Stomach smooth muscle (tissue), 2 donors: ENCODE data around the gene GPRASP2.
"Not testable (repeated sequence)": the region's sequence is repeated elsewhere in the genome, so short reads cannot be mapped to it uniquely, and the experiment has no call there.

Source experiments
- H3K27ac ChIP-seq: one replicate; pipeline ENCODE4 v1.7.0; 2013; ENCODE audit warnings: mild to moderate bottlenecking, low read length, inconsistent platforms
- H3K27me3 ChIP-seq, 2 donors: one replicate each; pipeline ENCODE4 v1.7.0; 2013; ENCODE audit warnings: low read length in 2 of 2; ENCODE audit not compliant: insufficient read depth in 2 of 2, control insufficient read depth in 1 of 2
- H3K36me3 ChIP-seq, 2 donors: one replicate each; pipeline ENCODE4 v1.7.0; 2013; ENCODE audit warnings: low read length in 2 of 2; ENCODE audit not compliant: control insufficient read depth in 2 of 2, insufficient read depth in 2 of 2
- H3K4me1 ChIP-seq: one replicate; pipeline ENCODE4 v1.7.0; 2013; ENCODE audit warnings: low read length; ENCODE audit not compliant: control insufficient read depth, insufficient read depth
- H3K4me3 ChIP-seq, 2 donors: one replicate each; pipeline ENCODE4 v1.7.0; 2013; ENCODE audit warnings: low read length in 2 of 2
- H3K9ac ChIP-seq, 2 donors: one replicate each; pipeline ENCODE4 v1.7.0; 2013; ENCODE audit warnings: low read length in 2 of 2, mild to moderate bottlenecking in 1 of 2
- H3K9me3 ChIP-seq, 2 donors: one replicate each; pipeline ENCODE4 v1.7.0; 2013; ENCODE audit warnings: low read length in 2 of 2; ENCODE audit not compliant: control insufficient read depth in 2 of 2
- donor health status: healthy.
- donor health status: Pancreatic carcinoma.

Gene GPRASP2

DNA sequence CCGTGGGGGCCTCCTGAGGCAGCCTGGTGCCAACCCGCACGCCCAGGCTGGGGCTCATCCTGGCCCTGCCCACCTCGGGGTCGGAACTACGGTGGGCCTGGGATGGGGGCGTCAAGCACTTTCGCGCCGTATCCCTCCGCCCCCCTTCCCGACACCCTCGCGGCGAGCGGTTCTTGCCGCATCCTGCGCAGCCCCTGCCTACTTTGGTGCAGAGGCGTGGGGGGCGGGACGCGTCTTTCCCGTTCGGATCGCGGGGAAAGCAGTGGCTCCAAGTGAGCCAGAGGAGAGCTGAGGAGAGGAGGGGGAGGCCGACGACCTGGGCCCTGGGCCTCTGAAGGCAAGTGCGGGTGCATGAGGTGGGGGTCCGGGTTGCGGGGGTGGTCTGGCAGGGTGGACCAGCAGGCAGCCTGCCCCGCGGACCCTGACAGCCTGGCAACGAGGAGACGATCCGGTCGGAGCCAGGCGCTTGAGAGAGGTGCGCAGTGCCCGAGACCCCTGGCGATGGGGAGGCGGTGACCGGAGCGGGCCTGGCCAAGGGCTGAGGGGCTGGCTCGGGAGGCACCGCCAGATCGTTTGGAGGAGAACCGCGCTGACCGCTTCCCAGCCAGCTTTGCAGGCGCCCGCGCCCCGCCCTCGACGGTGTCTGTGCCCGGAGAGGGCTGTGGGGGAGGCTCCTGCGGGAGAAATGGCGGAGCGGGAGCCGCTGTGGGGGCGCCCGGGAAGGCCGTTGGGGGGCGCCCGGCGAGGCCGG, at the start of gene GPRASP2:
TSS of gene GPRASP2 (plus strand) at position 233 of the 751 bp plus-strand sequence. CDS start 2,422 bp downstream, outside the sequence.
- Histone ChIP-seq H3K36me3 (no peaks in the 10 kb centered on the region), H3K9me3 (no peaks in the 10 kb centered on the region), H3K4me1 (peaks cover 6% of the 10 kb centered on the region), H3K27me3 (peaks cover 0 to 8% of the 10 kb centered on the region in 2 donors), H3K4me3 (peak within 1 kb of the TSS; percentile 68 to 79), H3K9ac (peak within 1 kb of the TSS; percentile 81 to 93), H3K27ac (peak within 1 kb of the TSS; percentile 85)

DNA sequence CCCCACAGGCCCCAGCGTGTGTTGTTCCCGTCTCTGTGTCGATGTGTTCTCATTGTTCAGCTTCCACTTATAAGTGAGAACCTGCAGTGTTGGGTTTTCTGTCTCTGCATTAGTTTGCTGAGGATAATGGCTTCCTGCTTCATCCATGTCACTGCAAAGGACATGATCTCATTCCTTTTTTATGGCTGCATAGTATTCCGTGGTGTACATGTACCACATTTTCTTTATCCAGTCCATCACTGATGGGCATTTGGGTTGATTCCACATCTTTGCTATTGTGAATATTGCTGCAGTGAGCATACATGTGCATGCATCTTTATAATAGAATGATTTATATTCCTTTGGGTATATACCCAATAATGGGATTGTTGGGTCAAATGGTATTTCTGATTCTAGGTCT, 48.4 kb upstream of the GPRASP2 start:
- not testable (repeated sequence) for H3K4me3 ChIP-seq, H3K36me3 ChIP-seq, H3K27ac ChIP-seq, H3K9me3 ChIP-seq, H3K4me1 ChIP-seq, H3K27me3 ChIP-seq, H3K9ac ChIP-seq

DNA sequence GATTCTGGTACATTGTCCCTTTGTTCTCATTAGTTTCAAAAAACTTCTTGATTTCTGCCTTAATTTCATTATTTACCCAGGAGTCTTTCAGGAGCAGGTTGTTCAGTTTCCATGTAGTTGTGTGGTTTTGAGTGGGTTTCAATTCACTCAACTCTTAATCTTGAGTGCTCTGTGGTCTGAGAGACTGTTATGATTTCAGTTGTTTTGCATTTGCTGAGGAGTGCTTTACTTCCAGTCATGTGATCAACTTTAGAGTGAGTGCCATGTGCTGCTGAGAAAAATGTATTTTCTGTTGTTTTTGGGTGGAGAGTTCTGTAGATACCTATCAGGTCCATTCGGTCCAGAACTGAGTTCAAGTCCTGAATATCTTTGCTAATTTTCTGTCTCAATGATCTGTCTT, 45.2 kb upstream of the GPRASP2 start:
- not testable (repeated sequence) for H3K9ac ChIP-seq, H3K4me3 ChIP-seq, H3K9me3 ChIP-seq, H3K4me1 ChIP-seq, H3K36me3 ChIP-seq, H3K27ac ChIP-seq, H3K27me3 ChIP-seq

DNA sequence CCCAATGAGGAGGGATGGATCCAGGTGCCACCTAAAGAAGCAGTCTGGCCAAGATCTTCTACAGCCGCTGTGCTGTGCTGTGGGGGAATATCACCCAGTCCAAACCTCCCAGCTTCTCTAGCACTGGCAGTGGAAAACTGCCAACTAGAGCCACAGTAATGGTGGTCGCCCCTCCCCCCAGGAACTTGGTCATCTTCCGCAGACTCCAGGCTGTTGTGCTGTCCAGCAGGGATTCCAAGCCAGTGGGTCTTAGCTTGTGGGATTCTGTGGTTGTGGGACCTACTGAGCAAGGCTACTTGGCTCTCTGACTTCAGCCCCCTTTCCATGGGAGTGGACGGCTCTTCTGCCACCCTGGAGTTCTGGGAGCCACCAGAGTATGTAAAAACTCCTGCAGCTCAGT, 42.7 kb upstream of the GPRASP2 start:
- Histone ChIP-seq H3K9ac (no peak overlapping the region), H3K4me3 (no peak overlapping the region), H3K27ac (no peak overlapping the region), H3K27me3 (no peaks in the 10 kb centered on the region), H3K9me3 (no peaks in the 10 kb centered on the region), H3K4me1 (no peaks in the 10 kb centered on the region), H3K36me3 (no peaks in the 10 kb centered on the region)

DNA sequence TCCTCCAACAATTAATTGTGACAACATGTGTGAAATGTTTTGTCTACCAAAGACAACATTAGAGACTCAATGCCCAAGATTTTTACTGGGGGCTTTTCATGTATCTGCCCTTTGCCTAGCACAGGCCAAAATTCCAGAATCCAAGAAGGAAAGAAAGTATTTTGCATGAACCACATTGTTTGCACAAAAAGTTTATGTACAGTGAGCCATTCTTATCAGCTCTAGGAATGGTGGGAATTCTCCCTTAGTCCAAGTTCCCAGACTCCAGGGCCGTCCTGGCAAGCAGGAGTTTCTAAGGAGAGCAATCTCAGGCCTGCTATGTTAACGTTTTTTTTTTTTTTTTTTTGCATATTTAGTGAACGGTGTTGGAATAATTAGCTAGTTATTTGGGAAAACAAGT, 39.4 kb upstream of the GPRASP2 start:
- H3K9me3 ChIP-seq = no peaks in the 10 kb centered on the region
- H3K9ac ChIP-seq = no peak overlapping the region

DNA sequence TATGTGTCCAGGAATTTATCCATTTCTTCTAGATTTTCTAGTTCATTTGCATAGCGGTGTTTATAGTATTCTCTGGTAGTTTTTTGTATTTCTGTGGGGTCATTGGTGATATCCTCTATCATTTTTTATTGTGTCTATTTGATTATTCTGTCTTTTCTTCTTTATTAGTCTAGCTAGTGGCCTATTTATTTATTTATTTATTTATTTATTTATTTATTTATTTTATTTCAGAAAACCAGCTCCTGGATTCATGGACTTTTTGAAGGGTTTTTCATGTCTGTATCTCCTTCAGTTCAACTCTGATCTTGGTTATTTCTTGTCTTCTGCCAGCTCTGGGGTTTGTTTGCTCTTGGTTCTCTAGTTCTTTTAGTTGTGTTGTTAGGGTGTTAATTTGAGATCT, 34.8 kb upstream of the GPRASP2 start:
- H3K4me3 ChIP-seq, H3K27me3 ChIP-seq, H3K9me3 ChIP-seq, H3K4me1 ChIP-seq, H3K9ac ChIP-seq, H3K36me3 ChIP-seq, H3K27ac ChIP-seq: not testable (repeated sequence)

More for the DNA sequence above, 39.4 kb upstream of the GPRASP2 start:
- H3K4me1 ChIP-seq = no peaks in the 10 kb centered on the region
- no peaks in the 10 kb centered on the region for H3K27me3 ChIP-seq
- no peak overlapping the region for H3K27ac ChIP-seq
- no peak overlapping the region for H3K4me3 ChIP-seq
- H3K36me3 ChIP-seq = no peaks in the 10 kb centered on the region

DNA sequence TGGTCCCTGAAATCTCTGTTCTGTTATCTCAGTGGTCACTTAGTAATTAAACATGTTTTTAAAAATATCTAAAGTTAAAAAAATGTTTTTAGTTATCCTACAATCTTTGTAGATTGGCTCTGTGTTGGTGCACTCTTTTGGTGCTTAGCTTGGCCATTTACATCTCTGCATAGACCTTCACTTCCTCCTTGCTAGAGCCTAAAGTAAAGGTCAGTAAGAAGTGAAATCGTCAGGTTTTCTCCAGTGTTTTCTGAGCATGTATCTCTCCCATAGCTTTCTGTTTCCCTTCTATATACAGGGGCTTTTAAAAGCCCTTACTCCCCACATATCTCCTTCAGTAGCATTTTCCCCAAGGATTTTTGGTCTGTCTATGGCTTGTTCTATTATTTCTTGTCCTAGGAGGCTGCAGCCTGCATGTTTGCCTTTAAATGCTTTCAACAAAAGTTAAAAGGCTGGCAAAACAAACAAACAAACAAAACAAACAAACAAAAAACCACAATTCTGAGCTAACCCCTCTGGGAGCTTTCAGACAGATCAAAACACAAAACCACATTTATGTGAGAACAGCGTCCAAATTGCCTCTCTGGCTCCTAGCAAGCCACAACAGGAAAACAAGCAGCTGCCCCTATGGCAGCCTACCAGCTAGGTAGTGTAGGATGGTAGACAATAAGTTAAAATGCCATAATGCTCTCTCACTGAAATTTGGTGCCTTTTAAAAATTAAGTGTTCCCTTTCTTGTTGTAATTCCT, 27.3 kb upstream of the GPRASP2 start:
- no peak overlapping the region for H3K9ac ChIP-seq
- peaks cover 0 to 6% of the 10 kb centered on the region in 2 donors for H3K9me3 ChIP-seq
- H3K36me3 ChIP-seq = no peaks in the 10 kb centered on the region
- H3K4me1 ChIP-seq = no peaks in the 10 kb centered on the region
- H3K4me3 ChIP-seq = no peak overlapping the region
- H3K27me3 ChIP-seq = no peaks in the 10 kb centered on the region
- H3K27ac ChIP-seq = no peak overlapping the region

DNA sequence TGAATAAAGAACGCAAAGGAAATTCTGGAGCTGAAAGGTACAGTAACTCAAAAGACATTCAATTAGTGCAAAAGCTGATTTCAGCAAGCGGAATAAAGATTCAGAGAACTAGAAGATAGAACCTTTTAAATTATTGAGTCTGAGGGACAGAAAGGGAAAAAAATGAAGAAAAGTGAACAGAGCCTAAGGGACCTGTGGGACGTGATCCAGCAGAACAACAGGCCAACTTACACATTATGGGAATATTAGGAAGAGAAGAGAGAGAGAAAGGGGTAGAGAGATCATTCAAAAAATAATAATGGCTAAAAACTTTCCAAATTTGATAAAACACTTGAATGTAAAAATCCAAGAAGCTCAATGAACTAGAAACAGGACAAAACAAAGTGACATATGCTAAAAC, 17.5 kb upstream of the GPRASP2 start:
- no peak overlapping the region for H3K4me3 ChIP-seq
- no peaks in the 10 kb centered on the region for H3K9me3 ChIP-seq
- H3K36me3 ChIP-seq = no peaks in the 10 kb centered on the region
- no peak overlapping the region for H3K27ac ChIP-seq
- H3K4me1 ChIP-seq = no peaks in the 10 kb centered on the region
- H3K9ac ChIP-seq = no peak overlapping the region
- H3K27me3 ChIP-seq = peaks cover 0 to 3% of the 10 kb centered on the region in 2 donors

DNA sequence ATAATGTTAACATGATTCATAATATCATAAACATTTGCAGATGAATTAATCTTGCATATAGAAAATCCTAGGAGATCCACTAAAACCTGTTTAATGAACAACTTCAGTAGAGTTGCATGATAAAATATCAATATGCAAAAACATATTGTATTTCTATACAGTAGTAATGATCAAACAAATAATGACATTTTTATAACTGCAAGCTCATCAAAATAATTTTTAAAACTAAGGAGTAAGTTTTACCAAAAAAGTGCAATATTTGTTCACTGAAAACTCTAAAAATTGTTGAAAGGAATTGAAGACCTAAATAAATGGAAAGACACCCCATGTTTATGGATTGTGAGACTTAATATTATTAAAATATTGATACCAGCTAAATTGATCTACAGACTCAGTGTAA, 15.9 kb upstream of the GPRASP2 start:
- Histone ChIP-seq H3K9me3 (no peaks in the 10 kb centered on the region), H3K27me3 (peaks cover 0 to 3% of the 10 kb centered on the region in 2 donors), H3K9ac (no peak overlapping the region), H3K4me3 (no peak overlapping the region), H3K36me3 (no peaks in the 10 kb centered on the region), H3K27ac (no peak overlapping the region), H3K4me1 (no peaks in the 10 kb centered on the region)

DNA sequence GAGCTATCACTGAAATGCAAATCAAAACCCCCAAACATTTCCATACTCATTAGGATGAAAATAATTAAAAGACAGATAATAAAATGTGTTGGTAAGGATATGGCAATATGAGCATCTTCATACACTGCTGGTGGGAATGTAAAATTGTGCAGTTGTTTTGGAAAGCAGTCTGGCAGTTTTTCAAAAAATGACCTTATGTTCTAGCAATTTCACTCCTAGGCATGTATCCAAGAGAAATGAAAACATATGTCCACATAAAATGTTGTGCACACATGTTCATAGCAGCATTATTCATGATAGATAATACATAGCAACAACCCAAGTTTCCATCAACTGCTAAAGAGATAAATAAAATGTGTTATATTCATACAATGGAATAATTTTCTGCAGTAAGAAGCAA, 14.8 kb upstream of the GPRASP2 start:
- Histone ChIP-seq H3K4me1 (no peaks in the 10 kb centered on the region), H3K27ac (no peak overlapping the region), H3K36me3 (no peaks in the 10 kb centered on the region), H3K27me3 (peaks cover 0 to 3% of the 10 kb centered on the region in 2 donors), H3K9me3 (no peaks in the 10 kb centered on the region), H3K4me3 (no peak overlapping the region), H3K9ac (no peak overlapping the region)

DNA sequence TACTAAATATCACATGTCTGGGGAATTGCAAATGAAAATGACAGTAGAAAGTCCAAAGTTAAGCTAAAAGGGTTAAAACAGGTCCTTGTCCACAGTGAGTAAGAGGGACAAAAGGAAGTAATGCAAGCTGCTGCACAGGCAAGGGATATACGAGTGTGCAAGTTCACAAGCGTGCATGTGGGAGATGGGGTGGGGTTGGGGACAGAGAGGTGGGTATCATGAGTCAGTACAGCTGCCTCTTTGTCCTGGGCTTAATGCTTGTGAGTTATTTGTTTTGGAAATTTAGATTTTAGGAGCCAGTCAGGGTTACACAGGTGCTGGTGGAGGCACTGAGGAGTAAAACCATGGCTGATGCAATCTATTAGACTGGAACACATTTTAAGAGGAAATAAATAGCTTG, 3.3 kb upstream of the GPRASP2 start:
- Histone ChIP-seq H3K4me3 (no peak overlapping the region), H3K36me3 (no peaks in the 10 kb centered on the region), H3K27ac (no peak overlapping the region)

More for the DNA sequence above, 3.3 kb upstream of the GPRASP2 start:
- no peak overlapping the region for H3K9ac ChIP-seq
- H3K4me1 ChIP-seq = peaks cover 4% of the 10 kb centered on the region
- H3K27me3 ChIP-seq = peaks cover 0 to 8% of the 10 kb centered on the region in 2 donors
- H3K9me3 ChIP-seq = no peaks in the 10 kb centered on the region
